ENCODE data around the gene CYP3A5.
"Not testable (repeated sequence)": the region's sequence is repeated elsewhere in the genome, so short reads cannot be mapped to it uniquely, and the experiment has no call there.

CYP3A5 gene

GRCh38 chr7:99685129-99685758 lies 5.4 kb upstream of the CYP3A5 start:
- no peak for DNase-seq

GRCh38 chr7:99679032-99679399 lies 780 bp downstream of the CYP3A5 start:
- no peak for DNase-seq

- DNase-seq: no peak
Observed at GRCh38 chr7:99677648-99678045, 2.1 kb downstream of the CYP3A5 start.

- DNase-seq: no peak
Observed at GRCh38 chr7:99677013-99677647, 2.7 kb downstream of the CYP3A5 start.

- no peak for DNase-seq
Observed at GRCh38 chr7:99674995-99675742, 4.6 kb downstream of the CYP3A5 start.

- DNase-seq: no peak
Observed at GRCh38 chr7:99672573-99672972, 7.2 kb downstream of the CYP3A5 start.

GRCh38 chr7:99669782-99670181 lies 10.0 kb downstream of the CYP3A5 start:
- DNase-seq: no peak

- no peak for DNase-seq
Observed at GRCh38 chr7:99668541-99668940, 11.3 kb downstream of the CYP3A5 start.

- DNase-seq: no peak
Observed at GRCh38 chr7:99667179-99667578, 12.6 kb downstream of the CYP3A5 start.

- DNase-seq: no peak
Observed at GRCh38 chr7:99666013-99666395, 13.8 kb downstream of the CYP3A5 start.

- no peak for DNase-seq
Observed at GRCh38 chr7:99665312-99666012, 14.3 kb downstream of the CYP3A5 start.

GRCh38 chr7:99657879-99658278 lies 21.9 kb downstream of the CYP3A5 start:
- not testable (repeated sequence) for DNase-seq

- DNase-seq: not testable (repeated sequence)
Observed at GRCh38 chr7:99654626-99655025, 25.2 kb downstream of the CYP3A5 start.

GRCh38 chr7:99653754-99654153 lies 26.0 kb downstream of the CYP3A5 start:
- DNase-seq: no peak

GRCh38 chr7:99653269-99653668 lies 26.5 kb downstream of the CYP3A5 start:
- not testable (repeated sequence) for DNase-seq

- no peak for DNase-seq
Observed at GRCh38 chr7:99652671-99653070, 27.1 kb downstream of the CYP3A5 start.

- DNase-seq: no peak
Observed at GRCh38 chr7:99651290-99651689, 28.5 kb downstream of the CYP3A5 start.

GRCh38 chr7:99648843-99649242 lies 31.0 kb downstream of the CYP3A5 start:
- DNase-seq: no peak

GRCh38 chr7:99645590-99645989 lies 34.2 kb downstream of the CYP3A5 start:
- DNase-seq: no peak

- no peak for DNase-seq
Observed at GRCh38 chr7:99644431-99644830, 35.4 kb downstream of the CYP3A5 start.

- DNase-seq: no peak
Observed at GRCh38 chr7:99643464-99643863, 36.3 kb downstream of the CYP3A5 start.

- DNase-seq: no peak
Observed at GRCh38 chr7:99642027-99642426, 37.8 kb downstream of the CYP3A5 start.

- no peak for DNase-seq
Observed at GRCh38 chr7:99639267-99639666, 40.5 kb downstream of the CYP3A5 start.

- DNase-seq: no peak
Observed at GRCh38 chr7:99638731-99639130, 41.1 kb downstream of the CYP3A5 start.
